Uterus (tissue), 2 donors: Measurements from ENCODE around the gene UNCX.

Experiments
- POLR2A ChIP-seq, 2 donors: fragments of 450-650 bp; IDR thresholded peaks; one replicate each; pipeline ENCODE4 v1.6.1; 2016; ENCODE audit warnings: antibody characterized with exemption in 2 of 2, mild to moderate bottlenecking in 1 of 2, moderate library complexity in 1 of 2
- TF ChIP-seq, protein P1 (sequence below), 4 experiments: fragments of 200-600 bp in 2 of 4; fragments of 450-650 bp in 2 of 4; sonication (generic) in 2 of 4; IDR thresholded peaks; one replicate each; pipeline ENCODE4 v1.5.1; 2016 to 2019; ENCODE audit warnings: antibody characterized with exemption in 4 of 4, mild to moderate bottlenecking in 2 of 4, moderate library complexity in 1 of 4

DNA sequence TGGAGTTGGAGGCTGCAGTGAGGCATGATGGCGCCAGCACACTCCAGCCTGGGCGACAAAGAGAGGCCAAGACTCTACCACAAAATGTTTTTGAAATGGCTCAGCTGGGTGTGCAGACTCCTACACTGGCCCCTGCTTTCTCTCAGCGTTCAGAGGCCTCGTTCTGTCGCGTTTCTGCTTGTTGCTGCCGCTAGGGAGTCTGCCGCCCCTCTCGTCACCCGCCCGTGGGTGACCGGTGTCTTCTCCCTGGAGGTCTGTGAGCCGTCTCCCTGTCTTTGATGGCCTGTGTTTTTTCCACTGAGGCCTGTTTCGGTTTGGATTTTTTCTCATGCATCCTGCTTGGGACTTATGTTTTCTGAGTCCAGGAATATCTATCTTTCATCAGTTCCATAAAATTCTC is 23.6 kb upstream of the UNCX start:
- TF ChIP-seq, protein P1, sequence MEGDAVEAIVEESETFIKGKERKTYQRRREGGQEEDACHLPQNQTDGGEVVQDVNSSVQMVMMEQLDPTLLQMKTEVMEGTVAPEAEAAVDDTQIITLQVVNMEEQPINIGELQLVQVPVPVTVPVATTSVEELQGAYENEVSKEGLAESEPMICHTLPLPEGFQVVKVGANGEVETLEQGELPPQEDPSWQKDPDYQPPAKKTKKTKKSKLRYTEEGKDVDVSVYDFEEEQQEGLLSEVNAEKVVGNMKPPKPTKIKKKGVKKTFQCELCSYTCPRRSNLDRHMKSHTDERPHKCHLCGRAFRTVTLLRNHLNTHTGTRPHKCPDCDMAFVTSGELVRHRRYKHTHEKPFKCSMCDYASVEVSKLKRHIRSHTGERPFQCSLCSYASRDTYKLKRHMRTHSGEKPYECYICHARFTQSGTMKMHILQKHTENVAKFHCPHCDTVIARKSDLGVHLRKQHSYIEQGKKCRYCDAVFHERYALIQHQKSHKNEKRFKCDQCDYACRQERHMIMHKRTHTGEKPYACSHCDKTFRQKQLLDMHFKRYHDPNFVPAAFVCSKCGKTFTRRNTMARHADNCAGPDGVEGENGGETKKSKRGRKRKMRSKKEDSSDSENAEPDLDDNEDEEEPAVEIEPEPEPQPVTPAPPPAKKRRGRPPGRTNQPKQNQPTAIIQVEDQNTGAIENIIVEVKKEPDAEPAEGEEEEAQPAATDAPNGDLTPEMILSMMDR (IDR thresholded peaks at IDR 0.05), result no peak
- TF ChIP-seq POLR2A (IDR thresholded peaks at IDR 0.05), result no peak
